CD4-positive, alpha-beta T cell treated with Interleukin-1 beta for 1 hour (primary cell): ENCODE data around the gene SPX.

Experiments used
- DNase-seq, 2 donors: peaks; one replicate each; pipeline ENCODE4 v3.0.0-alpha.2; 2020 to 2022

The SPX gene, protein sequence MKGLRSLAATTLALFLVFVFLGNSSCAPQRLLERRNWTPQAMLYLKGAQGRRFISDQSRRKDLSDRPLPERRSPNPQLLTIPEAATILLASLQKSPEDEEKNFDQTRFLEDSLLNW

GRCh38 chr12:21526053-21526452 lies at the start of gene SPX:
SPX (plus strand) TSS chr12:21526296; CDS start chr12:21526473, 177 bp downstream.
- no peak for DNase-seq

GRCh38 chr12:21476949-21477348 lies 49.1 kb upstream of the SPX start:
- DNase-seq, result no peak

GRCh38 chr12:21478756-21479455 lies 47.2 kb upstream of the SPX start:
- no peak for DNase-seq

- DNase-seq, result no peak
Observed at GRCh38 chr12:21483531-21483930, 42.6 kb upstream of the SPX start.

- no peak for DNase-seq
Observed at GRCh38 chr12:21485998-21486397, 40.1 kb upstream of the SPX start.

DNA sequence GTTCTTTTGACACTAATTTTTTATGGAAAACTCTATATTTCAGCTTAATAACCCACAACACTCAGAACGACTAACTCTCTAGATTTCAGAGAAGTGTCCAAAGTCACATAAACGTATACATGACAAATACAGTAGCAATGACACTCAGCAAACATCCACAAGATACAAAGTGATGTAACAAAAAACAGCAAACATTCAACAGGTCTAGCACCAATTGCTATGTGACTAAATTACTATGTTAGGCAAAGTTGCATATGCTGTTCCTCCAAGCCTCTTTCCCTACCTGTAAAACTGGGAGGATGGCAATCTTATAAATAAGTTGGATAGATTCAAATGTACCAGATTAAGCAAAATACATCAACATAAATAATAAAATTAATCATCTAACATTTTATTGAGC lies 26.3 kb upstream of the SPX start:
- no peak for DNase-seq

DNA sequence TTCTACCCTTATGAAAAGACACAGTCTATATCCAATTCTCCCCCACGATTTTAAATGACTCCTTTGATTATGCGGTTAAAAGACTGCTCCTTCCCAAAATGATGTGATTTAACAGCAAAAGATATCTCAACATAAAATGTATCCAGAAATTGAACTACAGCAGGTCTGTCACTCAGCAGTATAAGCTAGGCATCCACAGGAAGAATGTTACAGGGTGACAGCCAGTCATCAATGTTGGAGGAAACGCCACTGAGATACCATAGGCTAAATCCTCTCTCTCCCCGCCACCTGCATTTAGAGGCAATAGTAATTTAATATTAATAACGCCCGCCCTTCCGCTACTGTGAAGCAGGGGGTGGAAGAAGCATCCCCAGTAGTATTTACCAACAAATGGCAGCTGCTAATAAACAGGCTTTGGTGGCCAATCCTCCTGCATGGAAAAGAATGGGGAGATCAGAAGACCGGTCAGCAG lies 25.3 kb upstream of the SPX start:
- DNase-seq, result no peak

DNA sequence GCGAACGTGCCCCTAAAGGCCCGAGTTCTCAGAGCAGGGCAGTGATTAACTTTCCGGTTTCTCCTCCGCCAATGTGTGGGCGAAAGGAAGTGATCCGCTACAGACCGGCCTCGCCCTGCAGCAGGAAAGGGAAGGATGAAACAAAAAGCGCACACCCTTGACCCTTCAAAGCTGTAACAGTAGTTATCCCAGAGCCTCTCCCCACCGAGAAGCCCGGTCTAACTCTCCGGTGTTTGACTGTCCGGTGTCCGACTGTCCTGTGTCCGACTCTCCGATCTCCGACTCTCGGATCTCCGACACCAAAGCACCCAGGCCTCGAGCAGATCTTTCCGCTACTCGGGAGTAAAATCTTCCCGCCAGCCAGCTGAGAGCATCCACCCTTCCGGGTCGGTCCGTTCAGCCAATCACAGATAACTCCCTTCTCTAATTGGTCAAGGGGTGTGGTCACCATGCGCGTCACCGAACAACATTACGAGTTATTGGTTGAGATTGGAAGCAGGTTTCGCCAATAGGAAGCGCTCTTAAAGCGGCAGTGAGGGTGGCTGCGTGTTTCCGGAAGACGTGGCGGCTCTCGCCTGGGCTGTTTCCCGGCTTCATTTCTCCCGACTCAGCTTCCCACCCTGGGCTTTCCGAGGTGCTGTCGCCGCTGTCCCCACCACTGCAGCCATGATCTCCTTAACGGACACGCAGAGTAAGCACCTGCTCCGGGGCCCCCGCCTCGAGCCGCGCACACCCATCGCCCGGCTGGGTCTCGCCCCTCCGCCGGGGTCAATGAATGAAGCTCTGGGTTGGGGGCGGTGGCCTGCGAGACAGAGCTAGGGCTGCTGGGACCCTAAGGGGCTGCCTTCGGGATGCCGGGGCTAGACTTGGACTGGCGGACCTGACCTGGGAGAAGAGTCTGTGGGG lies 24.6 kb upstream of the SPX start, which contains the start of the genes GOLT1B and RECQL:
Gene GOLT1B (plus strand): TSS at position 532 of the 906 bp plus-strand sequence. CDS start 135 bp downstream, at position 667.
Gene RECQL (minus strand): TSS at position 378 of the 906 bp plus-strand sequence. CDS start 2,065 bp downstream, outside the sequence.
- DNase-seq, result peak; percentile 92 to 95

GRCh38 chr12:21502164-21502496 lies 24.0 kb upstream of the SPX start:
- DNase-seq, result peak; percentile 25 to 40

DNA sequence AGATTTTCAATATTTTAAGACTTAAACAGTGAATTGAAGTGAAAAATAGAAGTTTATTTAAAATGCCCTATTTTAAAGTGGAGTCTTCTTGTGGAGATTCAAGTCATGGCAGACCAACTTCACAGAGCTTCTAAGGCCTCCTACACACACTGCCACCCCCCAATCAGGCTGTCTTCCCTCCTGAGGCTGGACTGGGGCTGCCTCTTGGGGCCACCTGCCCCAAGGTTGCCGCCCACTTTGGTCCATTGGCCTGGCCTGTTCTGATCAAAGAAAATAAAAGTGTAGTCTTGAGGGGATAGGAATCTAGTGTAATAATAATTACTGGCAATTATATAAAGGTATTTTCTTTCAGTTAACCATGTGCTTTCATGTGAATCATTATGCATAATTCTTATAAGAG lies 23.2 kb upstream of the SPX start:
- no peak for DNase-seq

GRCh38 chr12:21505888-21506287 lies 20.2 kb upstream of the SPX start:
- no peak for DNase-seq

GRCh38 chr12:21507849-21508248 lies 18.2 kb upstream of the SPX start:
- DNase-seq, result no peak

DNA sequence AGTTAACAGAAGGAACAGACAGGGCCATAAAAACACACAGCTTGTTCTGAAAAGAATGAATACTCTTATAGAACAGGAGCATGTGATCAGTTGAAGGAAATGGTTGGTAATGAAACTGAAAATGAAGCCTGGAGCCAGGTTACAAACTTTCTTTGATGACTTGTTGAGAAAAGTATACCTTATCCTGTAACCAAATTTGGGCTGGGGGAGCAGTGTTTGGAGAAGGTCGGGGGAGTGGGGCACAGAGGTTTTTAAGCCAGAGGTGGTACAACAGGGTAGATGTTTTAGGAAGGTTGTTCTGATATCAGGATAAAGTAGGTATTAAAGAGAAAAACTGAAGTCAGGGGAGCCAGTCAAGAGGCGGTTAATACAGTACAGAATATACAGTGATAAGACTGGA lies 16.3 kb upstream of the SPX start:
- peak in 1 of 2 donors; percentile 39 for DNase-seq

- DNase-seq, result no peak
Observed at GRCh38 chr12:21516281-21516680, 9.8 kb upstream of the SPX start.

DNA sequence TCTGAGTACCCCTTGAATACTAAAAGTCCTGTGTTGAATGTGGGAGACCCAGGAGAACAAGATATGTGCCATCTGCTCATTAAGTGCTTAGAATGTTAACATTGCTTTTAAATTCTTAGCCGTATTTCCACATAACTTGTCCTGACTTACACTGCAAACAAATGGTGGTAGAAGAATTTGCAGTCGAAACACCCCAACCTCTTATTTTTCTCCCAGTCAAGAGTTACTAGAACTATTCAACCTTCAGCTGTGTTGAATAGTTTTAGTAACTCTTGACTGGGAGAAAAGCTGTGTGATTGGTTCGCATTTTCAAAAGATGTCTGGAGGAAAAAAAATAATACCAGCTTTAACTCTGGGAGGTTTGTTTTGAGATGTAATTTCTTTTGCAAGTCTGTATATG lies 7.6 kb upstream of the SPX start:
- DNase-seq, result no peak

GRCh38 chr12:21521541-21521940 lies 4.6 kb upstream of the SPX start:
- no peak for DNase-seq

- no peak for DNase-seq
Observed at GRCh38 chr12:21523148-21523547, 2.9 kb upstream of the SPX start.

- DNase-seq, result no peak
Observed at GRCh38 chr12:21526721-21527345, 737 bp downstream of the SPX start.

- peak; percentile 49 to 51 for DNase-seq
Observed at GRCh38 chr12:21527451-21528180, 1.5 kb downstream of the SPX start.

- no peak for DNase-seq
Observed at GRCh38 chr12:21528953-21529352, 2.9 kb downstream of the SPX start.

GRCh38 chr12:21529456-21529855 lies 3.4 kb downstream of the SPX start:
- no peak for DNase-seq

- no peak for DNase-seq
Observed at GRCh38 chr12:21538061-21538653, 12.1 kb downstream of the SPX start.
